PFSK-1 (cell line): ENCODE results near the gene BAZ1B.

ENCODE experiments used
- FOXP2 ChIP-seq: optimal IDR thresholded peaks from 2 replicates; pipeline ENCODE3; 2011; ENCODE audit warnings: borderline replicate concordance, control low read depth, inconsistent platforms; ENCODE audit not compliant: insufficient read depth; ENCODE audit errors: extremely low read length, extremely low read depth
- POLR2AphosphoS5 ChIP-seq: IDR thresholded peaks from 2 replicates; pipeline ENCODE4 v1.6.1; 2012; ENCODE audit warnings: low read depth, mild to moderate bottlenecking, control low read depth, low read length, moderate library complexity
- SIN3A ChIP-seq: IDR thresholded peaks from 2 replicates; pipeline ENCODE4 v1.6.1; 2012; ENCODE audit warnings: mild to moderate bottlenecking, low read length, moderate library complexity, borderline replicate concordance; ENCODE audit not compliant: insufficient read depth
- TAF1 ChIP-seq: IDR thresholded peaks from 2 replicates; pipeline ENCODE4 v1.6.1; 2012; ENCODE audit warnings: low read length, control low read depth, borderline replicate concordance; ENCODE audit not compliant: insufficient read depth
- TF ChIP-seq, protein P1 (sequence below), 2 experiments: IDR thresholded peaks; 2 replicates each; pipeline versions ENCODE4 v1.6.1 to v1.8.0; 2011 to 2012; ENCODE audit warnings: low read depth in 2 of 2, low read length in 2 of 2, control low read depth in 1 of 2, inconsistent platforms in 1 of 2, mild to moderate bottlenecking in 1 of 2, moderate library complexity in 1 of 2; ENCODE audit not compliant: insufficient read depth in 1 of 2

The BAZ1B gene

GRCh38 chr7:73487486-73487885 lies 34.6 kb downstream of the BAZ1B start:
- TF ChIP-seq SIN3A (no peak), POLR2AphosphoS5 (no peak), TAF1 (no peak)
- TF ChIP-seq, protein P1, sequence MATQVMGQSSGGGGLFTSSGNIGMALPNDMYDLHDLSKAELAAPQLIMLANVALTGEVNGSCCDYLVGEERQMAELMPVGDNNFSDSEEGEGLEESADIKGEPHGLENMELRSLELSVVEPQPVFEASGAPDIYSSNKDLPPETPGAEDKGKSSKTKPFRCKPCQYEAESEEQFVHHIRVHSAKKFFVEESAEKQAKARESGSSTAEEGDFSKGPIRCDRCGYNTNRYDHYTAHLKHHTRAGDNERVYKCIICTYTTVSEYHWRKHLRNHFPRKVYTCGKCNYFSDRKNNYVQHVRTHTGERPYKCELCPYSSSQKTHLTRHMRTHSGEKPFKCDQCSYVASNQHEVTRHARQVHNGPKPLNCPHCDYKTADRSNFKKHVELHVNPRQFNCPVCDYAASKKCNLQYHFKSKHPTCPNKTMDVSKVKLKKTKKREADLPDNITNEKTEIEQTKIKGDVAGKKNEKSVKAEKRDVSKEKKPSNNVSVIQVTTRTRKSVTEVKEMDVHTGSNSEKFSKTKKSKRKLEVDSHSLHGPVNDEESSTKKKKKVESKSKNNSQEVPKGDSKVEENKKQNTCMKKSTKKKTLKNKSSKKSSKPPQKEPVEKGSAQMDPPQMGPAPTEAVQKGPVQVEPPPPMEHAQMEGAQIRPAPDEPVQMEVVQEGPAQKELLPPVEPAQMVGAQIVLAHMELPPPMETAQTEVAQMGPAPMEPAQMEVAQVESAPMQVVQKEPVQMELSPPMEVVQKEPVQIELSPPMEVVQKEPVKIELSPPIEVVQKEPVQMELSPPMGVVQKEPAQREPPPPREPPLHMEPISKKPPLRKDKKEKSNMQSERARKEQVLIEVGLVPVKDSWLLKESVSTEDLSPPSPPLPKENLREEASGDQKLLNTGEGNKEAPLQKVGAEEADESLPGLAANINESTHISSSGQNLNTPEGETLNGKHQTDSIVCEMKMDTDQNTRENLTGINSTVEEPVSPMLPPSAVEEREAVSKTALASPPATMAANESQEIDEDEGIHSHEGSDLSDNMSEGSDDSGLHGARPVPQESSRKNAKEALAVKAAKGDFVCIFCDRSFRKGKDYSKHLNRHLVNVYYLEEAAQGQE (IDR thresholded peaks at IDR 0.05; ENCODE audit: insufficient read depth in 1 of 2, low read depth in 2 of 2, low read length in 2 of 2): no peak

DNA sequence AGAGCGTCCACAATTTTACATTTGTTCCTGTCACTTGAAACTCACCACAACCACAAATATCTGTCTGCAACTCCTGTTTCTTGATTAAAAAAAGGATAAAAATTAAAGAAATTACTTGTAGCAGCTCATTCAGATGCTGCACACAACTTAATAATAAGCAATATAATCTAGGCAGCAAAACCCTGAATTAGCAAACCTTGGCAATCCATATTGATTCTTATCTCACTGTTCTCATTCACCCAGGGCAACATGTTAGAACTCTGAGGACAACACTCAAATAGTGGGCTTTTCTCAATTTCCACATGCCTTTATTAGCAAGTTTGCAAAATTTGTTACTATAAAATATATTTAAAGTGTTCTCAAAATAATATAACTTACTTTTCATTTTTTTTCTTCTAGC lies 38.9 kb downstream of the BAZ1B start:
- TF ChIP-seq POLR2AphosphoS5: no peak
- no peak for TF ChIP-seq TAF1
- no peak for TF ChIP-seq FOXP2
- no peak for TF ChIP-seq SIN3A
- TF ChIP-seq, protein P1 (IDR thresholded peaks at IDR 0.05; ENCODE audit: insufficient read depth in 1 of 2, low read depth in 2 of 2, low read length in 2 of 2): no peak

DNA sequence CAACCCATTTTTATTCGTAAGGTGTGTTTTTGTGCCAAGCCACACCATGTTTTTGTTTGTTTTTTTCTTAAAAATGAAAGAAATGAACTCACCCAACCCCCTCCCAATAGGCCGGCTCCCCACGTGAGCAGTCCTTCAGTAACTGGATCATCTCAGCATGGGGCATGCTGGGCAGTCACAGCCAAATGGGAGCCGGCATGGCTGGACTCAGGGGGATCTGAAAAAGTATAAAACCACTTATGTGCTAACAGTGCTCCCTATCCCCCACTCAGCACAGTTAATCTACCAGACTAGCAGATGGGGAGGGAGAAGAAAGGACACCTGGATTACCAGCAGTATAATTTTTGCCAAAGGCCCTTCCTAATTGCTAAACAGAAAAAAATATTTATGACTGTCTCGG lies 39.3 kb downstream of the BAZ1B start:
- no peak for TF ChIP-seq POLR2AphosphoS5
- TF ChIP-seq, protein P1 (IDR thresholded peaks at IDR 0.05; ENCODE audit: insufficient read depth in 1 of 2, low read depth in 2 of 2, low read length in 2 of 2): no peak
- no peak for TF ChIP-seq SIN3A
- TF ChIP-seq FOXP2: no peak
- no peak for TF ChIP-seq TAF1

DNA sequence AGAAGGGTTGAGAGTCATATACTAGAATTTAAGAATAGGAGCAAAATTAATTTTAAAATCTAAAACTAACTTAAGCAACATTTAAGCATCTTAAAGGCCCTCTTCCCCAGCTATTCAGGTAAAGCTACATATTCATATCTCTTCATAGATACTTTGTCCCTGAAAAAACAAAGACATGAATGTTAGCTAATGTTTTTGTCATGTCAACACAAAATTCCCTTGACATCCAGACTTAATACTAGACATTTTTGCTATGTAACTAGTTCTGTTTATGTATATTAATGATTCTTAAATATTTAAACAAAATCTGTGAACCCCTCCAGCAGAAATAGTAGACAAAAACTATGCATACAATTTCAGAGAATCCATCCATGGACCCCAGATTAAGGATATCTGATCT lies 43.5 kb downstream of the BAZ1B start:
- TF ChIP-seq POLR2AphosphoS5 (no peak), SIN3A (no peak), TAF1 (no peak), FOXP2 (no peak)
- TF ChIP-seq, protein P1 (IDR thresholded peaks at IDR 0.05; ENCODE audit: insufficient read depth in 1 of 2, low read depth in 2 of 2, low read length in 2 of 2): no peak

GRCh38 chr7:73477376-73477775 lies 44.7 kb downstream of the BAZ1B start:
- no peak for TF ChIP-seq SIN3A
- no peak for TF ChIP-seq FOXP2
- TF ChIP-seq, protein P1 (IDR thresholded peaks at IDR 0.05; ENCODE audit: insufficient read depth in 1 of 2, low read depth in 2 of 2, low read length in 2 of 2): no peak
- no peak for TF ChIP-seq POLR2AphosphoS5
- TF ChIP-seq TAF1: no peak
